ENCODE measurements around the gene LMF1.
"Not testable (repeated sequence)": the region's sequence is repeated elsewhere in the genome, so short reads cannot be mapped to it uniquely, and the experiment has no call there.

The LMF1 gene

GRCh38 chr16:842711-843560 is 127.8 kb downstream of the LMF1 start:
- no peak for DNase-seq

DNA sequence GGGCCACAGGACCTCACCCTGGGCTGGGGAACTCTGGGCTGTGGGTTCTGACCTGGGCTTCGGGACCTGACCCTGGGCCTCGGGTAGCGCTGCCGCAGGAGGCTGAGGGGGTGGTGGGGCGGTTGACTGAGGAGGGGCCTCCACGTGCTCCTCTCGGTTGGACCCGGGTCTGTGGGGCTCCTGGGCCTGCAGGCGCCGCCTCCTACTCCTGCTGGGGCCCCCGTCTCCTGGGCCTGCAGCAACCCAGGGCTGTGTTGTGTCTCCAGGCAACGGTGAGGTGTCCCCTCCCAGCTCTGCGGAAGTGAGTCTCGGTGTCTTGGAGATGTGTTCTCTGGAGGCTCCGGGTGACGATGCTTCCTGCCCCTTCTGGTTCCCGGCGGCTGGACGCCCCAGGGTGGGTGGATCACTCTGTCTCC is 128.7 kb downstream of the LMF1 start:
- DNase-seq, result no peak

DNA sequence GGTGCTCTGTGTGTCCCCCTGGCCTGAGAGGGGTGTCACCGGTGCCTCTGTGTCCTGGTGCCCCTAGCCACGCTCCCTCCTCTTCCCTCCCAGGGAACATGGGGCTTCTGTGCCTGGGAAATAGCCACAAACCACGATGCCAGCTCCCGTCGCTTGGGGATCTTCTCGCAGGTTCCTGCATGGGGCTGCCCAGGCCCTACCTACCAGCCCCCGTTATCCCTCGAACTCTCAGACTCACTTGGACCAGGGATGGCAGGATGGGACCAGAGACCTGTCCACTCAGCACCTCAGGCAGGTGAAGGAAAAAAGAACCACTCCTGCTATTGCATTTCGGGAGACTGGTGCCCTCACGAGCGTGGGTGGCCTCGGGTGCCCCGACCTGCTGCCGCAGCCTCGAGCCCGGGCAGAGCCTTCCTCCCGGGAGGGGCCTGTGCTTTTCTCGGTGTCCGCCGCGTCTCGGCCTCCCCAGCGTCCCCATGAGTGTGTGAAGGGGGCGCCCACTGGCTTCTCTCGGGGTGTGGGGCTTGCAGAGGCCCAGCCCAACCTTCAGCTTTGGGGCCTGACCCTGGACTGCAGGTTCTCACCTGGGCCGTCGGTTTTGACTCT is 129.2 kb downstream of the LMF1 start:
- no peak for DNase-seq

GRCh38 chr16:840561-841454 is 130.0 kb downstream of the LMF1 start:
- no peak for DNase-seq

DNA sequence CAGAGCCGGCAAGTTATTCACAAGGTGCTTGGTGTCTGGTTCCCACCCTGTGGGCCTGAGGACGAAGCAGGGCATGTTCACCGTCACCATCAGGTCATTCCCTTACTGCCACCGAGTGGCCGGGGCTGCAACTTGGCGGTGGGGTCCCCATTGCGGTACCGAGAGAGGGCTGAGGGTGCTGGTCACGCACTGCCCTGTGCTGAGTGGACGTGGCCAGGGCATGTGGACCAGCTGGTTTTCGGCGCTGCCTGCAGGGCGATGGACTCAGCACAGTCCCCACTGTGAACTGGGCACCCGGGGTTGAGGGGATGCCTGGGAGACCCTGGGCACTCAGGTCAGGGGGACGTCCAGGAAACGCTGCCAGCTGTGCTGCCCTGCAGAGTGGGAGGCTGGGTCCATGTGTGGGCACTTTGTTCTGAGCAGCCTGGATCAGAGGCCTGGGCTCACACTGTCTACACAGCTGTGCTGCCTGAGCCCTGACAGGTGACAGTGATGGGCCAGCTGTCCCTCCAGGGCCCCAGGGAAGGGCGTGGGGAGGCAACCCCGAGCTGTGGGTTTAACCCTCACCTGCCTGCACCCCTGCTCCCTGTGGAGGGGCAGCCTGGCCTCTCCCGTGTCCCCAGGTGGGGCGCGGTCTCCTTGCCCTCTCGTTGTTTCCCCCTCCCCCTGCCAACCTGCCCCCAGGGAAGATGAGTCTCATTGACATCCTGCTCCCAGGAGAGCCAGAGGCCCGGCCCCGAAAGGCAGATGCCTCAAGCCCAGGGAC is 131.0 kb downstream of the LMF1 start:
- DNase-seq, result no peak

- no peak for DNase-seq
Observed at GRCh38 chr16:838741-839140, 132.0 kb downstream of the LMF1 start.

DNA sequence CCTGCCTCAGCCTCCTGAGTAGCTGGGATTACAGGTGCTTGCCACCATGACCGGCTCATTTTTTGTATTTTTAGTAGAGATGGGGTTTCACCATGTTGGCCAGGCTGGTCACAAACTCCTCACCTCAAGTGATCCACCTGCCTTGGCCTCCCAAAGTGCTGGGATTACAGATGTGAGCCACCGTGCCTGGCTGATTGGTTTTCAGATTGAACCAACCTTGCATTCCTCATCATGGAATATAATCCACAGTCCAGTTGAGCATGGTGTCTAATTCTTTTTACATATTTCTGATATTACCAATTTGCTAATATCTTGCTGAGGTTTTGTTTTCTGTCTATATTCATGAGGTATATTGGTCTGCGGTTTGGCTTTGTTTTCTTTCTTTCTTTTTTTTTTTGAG is 134.0 kb downstream of the LMF1 start:
- not testable (repeated sequence) for DNase-seq

DNA sequence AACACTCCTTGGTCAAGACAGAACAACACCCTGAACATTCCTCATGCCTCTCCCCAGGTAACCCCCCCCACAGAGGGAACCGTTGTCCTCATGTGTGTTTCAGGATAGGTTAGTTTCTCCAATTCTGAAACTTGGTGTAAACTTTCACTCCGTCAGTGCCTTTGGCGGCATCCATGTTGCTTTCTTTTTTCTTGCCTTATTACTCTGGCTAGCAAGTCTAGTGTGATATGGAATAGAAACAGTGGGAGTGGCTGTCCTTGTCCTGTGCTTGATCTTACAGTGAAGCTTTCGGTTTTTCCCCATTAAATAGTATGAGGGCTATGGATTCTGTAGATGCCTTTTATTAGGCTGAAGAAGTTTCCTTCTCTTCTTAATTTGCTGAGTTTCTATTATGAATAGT is 134.6 kb downstream of the LMF1 start:
- DNase-seq, result no peak

GRCh38 chr16:835373-835772 is 135.4 kb downstream of the LMF1 start:
- DNase-seq, result no peak

GRCh38 chr16:833411-833810 is 137.4 kb downstream of the LMF1 start:
- no peak for DNase-seq

DNA sequence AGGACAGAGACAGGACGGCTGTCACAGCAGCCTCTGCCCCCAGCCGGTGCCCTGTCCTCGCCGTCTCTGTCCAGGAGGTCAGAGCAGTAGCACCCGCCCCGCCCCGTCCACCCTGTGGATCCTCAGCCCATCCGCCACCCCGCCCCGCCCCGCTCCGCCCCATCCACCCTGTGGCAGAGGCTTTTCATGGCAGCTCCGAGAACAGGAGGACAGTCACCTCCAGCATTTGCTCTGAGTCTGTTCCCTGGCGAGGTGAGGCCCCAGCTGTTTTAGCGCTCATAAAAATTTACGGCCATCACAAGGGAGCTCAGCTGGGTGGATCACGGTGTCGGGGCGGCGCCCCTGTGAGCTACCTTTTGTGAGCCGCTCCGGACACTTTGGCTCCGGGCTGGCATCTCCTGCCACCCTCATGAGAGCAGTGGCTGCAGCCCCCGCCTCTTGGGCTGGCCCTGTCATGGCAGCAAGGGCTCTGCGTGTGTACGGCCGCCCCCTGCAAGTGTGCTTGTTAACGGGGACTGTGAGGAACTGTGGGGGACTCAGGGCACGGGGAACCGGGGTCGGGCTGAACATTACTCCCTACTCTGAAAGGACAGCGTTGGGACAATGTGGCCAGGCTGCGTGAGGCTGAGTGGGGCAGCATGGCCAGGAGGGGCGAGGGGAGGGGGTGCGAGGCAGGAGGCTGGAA is 138.0 kb downstream of the LMF1 start:
- no peak for DNase-seq

- DNase-seq, result no peak
Observed at GRCh38 chr16:831571-832413, 139.0 kb downstream of the LMF1 start.

DNA sequence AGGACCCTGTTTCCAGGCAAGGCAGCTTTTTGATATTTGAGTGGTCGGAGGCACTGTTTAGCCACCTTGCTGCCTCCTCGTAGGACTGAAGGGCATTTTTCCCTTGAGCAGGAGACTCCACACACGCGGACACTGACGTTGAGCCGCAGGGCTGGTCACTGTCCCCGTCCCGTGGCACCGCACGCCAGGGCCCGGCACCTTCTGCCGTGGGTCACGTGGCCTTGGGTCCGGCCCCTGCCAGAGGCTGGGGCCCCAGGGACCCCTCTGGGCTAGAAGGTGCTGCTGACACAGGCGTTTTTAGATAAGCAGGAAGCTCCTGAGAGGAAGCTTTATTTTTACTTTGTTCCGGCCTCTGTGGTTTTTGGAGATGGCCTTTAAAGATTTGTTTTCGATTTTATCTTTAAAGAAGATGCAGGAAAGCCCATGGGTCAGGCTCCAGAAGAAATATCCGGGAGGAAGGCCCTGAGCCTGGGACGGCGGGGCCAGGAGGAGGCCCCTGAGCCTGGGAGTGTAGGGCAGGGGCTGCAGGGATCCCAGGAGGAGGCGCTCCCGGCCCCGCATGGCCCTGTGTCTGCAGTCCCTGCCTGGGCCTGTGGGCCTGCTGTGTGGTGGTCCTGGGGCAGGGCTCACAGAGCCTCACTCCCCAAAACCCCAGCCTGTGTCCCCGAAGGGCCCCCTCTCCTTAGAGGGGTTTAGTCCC is 139.8 kb downstream of the LMF1 start:
- no peak for DNase-seq

DNA sequence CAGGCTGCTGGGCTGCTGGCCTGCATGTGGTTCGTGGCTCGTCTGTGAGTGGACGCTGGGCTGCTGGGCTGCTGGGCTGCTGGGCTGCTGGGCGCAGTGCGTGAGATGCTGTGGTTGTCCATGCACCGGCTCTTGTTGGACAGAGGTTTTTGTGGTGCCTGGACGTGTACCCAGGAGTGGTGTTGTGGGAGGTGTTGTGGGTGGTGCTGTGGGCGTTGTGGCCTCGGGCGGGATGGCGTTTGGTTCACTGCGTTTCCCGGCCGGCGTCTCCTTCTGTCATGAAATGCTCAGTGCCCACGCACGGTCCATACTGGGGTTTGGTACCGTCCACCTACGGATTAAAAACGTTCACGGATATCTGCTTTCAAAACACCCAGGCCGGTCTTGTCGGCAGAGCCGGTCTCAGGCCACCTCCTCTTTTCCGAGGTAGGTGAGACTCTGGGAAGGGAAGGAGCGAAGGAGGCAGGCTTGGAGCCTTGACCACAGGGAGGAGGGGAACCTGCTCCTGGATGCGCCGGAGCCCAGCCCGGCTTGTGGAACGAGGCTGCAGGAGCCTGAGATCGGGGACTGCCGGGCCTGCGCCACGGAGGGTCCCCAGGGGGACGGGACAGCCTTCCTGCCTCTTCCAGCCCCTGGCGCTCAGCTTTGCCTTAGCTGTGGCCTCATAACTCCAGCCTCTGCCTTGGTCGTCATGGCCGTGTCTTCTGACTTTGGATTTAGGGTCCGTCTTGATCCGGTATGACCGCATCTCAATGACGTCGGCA is 140.5 kb downstream of the LMF1 start:
- no peak for DNase-seq

DNA sequence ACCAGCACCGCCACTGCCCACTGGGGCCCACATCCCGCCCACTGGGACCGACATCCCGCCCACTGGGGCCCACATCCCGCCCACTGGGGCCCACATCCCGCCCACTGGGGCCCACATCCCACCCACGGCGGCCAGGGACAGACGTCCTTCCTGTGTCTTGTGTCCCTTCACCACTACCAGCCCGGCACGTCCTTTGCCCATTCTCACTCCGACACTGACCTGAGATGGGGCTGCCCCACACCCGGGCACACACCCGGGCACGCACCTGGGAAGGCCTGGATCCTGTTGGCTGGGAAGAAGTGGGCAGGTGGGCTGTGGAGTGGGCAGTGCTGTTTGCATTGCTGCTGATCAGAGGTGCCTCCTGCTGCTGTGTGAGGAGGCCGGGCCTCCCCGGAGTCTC is 141.9 kb downstream of the LMF1 start:
- no peak for DNase-seq

GRCh38 chr16:827513-827912 is 143.3 kb downstream of the LMF1 start:
- DNase-seq, result no peak

DNA sequence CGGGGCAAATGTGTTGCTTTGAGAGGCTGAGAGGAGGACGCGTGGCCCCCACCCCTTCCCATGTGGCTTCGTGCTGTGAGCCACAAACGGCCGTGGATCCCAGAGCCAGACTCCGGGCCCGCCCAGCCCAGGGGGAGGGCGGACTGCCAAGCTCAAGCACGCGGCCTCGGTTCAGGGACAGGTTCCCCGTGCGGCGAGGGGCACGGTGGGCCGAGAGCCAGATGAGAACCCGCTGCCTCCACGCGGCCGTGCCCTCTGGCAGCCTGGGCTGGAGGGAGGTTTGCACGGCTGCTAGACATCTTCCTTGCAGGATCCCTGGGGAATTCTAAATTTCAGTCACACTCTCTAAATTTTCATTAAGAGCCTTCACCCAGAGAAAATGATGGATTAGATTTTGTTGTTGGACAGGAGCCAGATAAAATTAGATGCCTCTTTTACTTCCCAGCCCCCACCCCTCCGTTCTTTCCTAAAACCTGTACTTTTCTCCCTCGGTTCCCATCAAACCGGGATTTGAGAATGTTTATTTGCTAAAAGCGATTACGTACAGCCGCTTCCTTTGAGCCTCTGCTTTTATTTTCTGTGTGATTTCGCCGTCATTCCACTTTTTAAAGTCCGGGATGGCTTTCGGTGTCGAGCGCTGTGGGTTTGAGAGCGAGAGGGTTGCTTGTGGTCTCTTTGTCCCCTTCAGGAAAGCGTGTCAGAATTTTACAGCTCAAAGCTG is 145.3 kb downstream of the LMF1 start:
- no peak for DNase-seq

DNA sequence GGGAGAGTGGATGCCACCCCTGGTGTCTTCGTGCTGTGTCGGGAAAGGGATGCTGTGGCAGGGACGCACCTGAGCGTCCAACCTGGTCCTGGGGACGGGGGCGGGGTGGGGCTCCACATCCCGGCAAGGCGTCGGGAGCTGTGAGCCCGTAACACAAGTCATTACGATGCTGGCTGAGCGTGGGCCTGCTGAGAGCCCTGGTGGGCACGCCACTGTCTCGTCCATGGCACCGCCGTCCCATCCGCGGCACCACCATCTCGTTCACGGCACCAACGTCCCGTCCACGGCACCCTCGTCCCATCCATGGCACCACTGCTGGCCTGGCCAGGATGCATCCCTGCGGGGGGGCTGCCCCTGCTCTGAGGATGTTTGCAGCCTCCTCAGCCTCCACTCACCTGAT is 146.2 kb downstream of the LMF1 start:
- no peak for DNase-seq

DNA sequence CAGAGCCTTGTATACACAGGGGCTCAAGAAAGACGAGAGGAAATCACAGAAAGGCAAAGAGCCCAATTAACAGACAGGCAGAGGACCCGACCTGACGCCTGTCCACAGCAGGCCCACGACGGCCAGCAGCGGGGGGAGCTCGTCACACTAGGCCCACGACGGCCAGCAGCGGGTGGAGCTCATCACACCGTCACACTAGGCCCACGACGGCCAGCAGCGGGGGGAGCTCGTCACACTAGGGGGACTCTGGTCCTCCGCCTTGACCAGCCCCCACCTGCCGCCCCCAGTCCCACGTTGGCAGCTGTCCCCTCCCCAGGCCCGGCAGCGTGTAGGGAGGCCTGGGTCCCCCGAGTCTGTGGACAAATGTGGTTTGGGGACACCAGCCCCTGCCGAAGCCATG is 146.6 kb downstream of the LMF1 start:
- DNase-seq, result no peak

All from activated T-cell treated with anti-CD3 and anti-CD28 coated beads, Interleukin-2, amount 50 U/mL, for 1 hour (primary cell).